ENCODE measurements around the gene CDH6.

GRCh38 chr5:31194468-31194813, 955 bp downstream of the CDH6 start:
- TF ChIP-seq POLR2A (IDR thresholded peaks at IDR 0.05) (no peak), CTCF (IDR thresholded peaks at IDR 0.05 in 4 of 5, conservative IDR thresholded peaks at IDR 0.05 in 1 of 5) (no peak)
